NCI-H2196 (cell line): Measurements from ENCODE around the gene EIF4EBP3.
"Not testable (repeated sequence)": the region's sequence is repeated elsewhere in the genome, so short reads cannot be mapped to it uniquely, and the experiment has no call there.

Experiments
- DNase-seq: peaks from one replicate; lab custom pipeline; 2025; ENCODE audit not compliant: unreplicated experiment; lab: John Stamatoyannopoulos, UW

The EIF4EBP3 gene

DNA sequence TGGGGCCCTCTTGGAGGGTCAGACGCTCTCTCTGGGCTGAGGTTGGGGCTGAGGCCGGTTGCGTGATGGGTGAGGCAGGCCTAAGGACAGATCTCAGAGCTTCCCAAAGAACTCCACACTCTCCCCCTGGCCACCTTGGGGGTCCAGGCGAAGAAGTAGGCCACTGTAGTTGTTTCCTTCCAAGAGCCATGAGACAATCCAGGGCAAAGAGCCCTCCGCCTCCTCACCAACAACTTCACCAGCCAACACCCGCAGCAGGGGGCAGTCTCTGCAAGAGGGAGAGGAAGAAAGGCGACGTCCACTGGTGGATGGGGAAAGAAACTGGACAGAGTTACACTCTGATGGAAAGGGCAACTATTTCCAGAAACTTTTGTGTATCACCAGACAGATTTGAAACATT lies 27.8 kb downstream of the EIF4EBP3 start:
- no peak for DNase-seq

- no peak for DNase-seq
These were observed 29.3 kb downstream of the EIF4EBP3 start for GRCh38 chr5:140576776-140577201.

- DNase-seq, result not testable (repeated sequence)
These were observed 31.8 kb downstream of the EIF4EBP3 start for GRCh38 chr5:140579188-140579747.

DNA sequence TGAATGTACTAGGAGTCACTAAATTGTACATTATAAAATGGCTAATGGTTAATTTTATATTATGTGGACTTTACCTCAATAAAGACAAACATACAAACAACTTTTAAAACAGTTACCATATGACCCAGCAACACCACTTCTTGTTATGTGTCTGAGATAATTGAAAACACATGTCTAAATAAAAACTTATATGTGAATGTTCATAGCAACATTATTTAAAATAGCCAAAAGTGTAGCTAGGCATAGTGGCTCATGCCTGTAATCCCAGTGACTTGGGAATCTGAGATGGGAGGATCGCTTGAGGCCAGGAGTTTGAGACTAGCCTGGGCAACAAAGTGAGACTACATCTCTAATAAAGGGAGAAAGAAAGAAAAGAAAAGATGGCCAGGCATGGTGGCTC lies 40.0 kb downstream of the EIF4EBP3 start:
- no peak for DNase-seq

DNA sequence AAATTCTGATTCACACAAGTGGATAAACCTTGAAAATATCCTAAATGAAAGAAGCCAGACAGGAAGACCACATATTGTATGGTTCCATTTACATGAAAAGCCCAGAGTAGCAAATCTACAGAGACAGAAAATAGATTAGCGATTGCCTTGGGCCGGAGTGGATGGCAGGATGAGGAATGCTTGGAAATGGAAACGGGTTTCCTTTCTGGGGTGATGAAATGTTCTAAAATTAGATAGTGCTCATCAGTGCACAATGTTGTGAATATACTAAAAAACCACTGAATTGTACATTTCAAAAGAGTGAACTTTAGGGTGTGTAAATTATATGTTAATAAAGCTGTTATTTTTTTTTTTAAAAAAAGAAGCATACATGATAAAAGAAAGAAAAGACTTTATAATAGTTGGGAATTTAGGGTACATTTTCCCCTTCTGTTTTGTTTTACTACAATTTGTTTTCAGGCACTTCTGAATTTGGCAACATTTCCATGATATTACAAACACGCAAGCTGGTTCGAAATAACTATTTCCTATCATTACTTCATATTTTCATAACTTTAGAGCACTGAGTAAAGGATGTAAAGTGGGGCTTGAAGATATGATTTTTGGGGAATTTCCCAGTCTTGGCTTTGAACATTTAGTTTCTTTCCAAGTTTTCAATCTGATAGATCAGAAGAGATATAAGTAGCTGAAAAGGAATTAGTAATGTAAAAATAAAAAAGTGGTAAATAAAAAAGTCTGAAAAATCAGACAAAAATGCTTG lies 41.0 kb downstream of the EIF4EBP3 start:
- no peak for DNase-seq

GRCh38 chr5:140590861-140591260 lies 43.4 kb downstream of the EIF4EBP3 start:
- DNase-seq, result no peak

DNA sequence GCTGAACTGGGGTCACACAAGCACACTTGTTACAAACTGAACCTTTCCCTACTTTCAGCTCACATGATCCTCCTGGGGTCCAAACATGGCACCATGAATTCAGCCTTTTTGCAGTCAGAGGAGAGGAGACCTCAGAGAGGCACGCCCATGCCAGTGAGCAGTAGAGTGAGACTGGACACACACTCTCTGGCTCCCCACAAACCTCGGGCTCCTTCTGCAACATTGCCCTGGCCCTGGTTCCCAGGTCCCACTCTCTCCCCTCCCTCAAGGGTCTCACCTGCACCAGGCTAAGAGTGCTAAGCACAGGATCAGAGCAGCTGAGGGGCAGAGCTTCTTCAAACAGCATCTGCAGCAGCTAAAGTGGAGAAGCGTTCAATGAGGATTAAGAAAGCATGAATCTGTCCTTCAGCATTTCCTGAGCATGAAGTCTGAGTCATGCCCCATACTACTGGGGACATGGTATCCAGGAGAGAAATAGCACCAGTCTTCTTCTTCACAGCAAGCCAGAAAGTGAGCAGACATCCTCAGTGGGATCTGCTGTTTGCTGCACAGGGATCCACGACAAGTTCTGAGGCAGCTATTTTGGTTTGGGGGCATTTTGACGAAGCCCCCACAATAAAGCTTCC lies 44.4 kb downstream of the EIF4EBP3 start:
- no peak for DNase-seq

DNA sequence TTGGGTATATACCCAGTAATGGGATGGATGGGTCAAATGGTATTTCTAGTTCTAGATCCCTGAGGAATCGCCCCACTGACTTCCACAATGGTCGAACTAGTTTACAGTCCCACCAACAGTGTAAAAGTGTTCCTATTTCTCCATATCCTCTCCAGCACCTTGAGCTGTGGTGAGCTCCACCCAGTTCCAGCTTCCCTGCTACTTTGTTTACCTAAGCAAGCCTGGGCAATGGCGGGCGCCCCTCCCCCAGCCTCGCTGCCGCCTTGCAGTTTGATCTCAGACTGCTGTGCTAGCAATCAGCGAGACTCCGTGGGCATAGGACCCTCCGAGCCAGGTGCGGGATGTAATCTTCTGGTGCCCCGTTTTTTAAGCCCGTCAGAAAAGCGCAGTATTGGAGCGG lies 45.6 kb downstream of the EIF4EBP3 start:
- not testable (repeated sequence) for DNase-seq

GRCh38 chr5:140594169-140594568 lies 46.7 kb downstream of the EIF4EBP3 start:
- DNase-seq, result no peak

DNA sequence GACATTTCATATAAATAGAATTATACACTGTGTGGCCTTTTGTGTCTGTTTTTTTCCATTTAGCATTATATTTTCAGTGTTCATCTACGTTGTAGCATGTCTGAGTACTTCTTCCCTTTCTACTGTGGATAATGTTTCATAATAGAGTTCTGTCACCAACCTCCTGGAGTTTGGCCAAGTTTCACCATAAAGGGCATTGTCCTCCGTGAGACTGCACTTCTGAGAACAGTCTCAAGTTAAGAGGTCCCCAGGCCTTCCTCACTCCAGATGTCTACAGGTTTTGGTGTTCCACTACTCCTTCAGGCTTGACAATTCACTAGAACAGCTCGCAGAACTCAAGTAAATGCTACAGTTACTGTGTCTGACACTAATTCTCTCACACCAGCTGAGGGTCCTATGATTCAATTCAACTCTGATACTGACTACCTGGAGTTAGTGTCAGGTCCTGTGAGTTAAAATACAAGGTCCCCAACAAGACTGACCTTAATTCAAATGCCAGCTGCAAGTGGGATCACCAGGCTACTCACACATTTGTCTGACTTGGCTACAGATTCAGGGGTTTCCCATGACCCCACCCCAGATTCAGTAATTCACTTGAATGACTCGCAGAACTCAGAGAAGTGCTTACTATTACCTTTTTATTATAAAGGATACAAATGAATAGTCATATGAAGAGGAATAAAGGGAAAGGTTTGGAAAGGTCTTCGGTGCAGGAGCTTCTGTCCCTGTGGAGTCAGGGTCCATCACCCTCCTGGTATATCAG lies 48.3 kb downstream of the EIF4EBP3 start:
- peak; percentile 38 for DNase-seq

GRCh38 chr5:140596321-140596741 lies 48.9 kb downstream of the EIF4EBP3 start:
- no peak for DNase-seq

- no peak for DNase-seq
These were observed 51.4 kb downstream of the EIF4EBP3 start for GRCh38 chr5:140598836-140599235.
